CD4-positive, alpha-beta T cell treated with Interleukin-4 for 1 hour (primary cell): ENCODE results near the gene TLE5.
"Not testable (repeated sequence)": the region's sequence is repeated elsewhere in the genome, so short reads cannot be mapped to it uniquely, and the experiment has no call there.

Experiments
- DNase-seq, 2 donors: peaks; one replicate each; pipeline ENCODE4 v3.0.0-alpha.2; 2020 to 2022

Gene TLE5

DNA sequence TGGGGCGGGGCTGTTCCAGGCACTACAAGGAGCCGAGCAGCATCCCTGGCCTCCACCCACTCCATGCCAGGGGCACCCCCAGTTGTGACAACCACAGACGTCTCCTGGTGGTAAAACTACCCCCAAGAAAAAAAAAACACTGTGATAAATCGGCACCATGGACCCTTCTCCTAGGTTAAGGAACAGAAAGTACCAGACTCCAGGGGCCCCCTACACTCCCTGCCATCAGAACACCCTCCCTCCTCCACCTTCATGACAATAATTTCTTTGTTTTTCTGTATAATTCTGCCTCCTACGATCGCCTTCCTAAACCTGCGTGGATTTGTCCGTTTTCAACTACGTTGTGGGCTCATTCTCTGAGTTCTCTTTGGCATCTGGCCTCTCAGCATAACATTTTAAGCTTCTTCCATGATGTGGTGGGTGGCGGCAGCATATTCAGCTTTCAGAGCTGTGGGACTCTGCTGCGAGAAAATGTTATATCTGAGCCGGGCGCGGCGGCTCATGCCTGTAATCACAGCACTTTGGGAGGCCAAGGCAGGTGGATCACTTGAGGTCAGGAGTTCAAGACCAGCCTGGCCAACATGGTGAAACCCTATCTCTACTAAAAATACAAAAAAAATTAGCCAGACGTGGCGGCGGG is 41.9 kb downstream of the TLE5 start:
- no peak for DNase-seq

DNA sequence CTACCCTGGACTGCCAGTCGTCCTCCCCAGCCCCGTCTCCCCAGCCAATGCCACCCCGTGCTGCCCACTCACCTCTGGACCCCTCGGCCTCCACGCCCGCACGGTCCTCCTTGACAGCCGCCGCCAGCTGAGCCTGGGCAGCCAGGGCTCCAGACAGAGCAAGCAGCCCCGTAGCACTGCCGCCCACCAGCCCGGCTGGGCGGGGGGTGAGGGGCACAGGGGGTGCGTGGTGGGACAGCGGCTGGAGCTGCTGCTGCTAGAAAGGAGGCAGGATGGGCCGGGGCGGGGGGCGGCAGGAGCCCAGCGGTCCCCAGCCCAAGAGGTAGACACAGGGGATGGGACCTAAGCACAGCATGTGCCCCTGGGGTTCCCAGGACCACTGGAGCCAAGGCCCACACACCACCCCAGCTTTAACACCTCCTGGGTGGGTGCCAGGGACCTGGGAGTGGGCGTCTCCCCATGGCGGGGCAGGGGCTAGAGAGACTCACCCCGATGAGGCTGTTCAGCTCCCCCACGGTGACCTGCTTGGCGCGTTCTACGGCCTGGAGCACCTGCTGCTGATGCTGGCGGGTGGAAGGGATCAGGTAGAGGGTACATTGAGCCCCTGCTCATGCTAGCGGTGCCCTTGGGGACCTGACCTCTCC is 43.0 kb downstream of the TLE5 start:
- no peak for DNase-seq

DNA sequence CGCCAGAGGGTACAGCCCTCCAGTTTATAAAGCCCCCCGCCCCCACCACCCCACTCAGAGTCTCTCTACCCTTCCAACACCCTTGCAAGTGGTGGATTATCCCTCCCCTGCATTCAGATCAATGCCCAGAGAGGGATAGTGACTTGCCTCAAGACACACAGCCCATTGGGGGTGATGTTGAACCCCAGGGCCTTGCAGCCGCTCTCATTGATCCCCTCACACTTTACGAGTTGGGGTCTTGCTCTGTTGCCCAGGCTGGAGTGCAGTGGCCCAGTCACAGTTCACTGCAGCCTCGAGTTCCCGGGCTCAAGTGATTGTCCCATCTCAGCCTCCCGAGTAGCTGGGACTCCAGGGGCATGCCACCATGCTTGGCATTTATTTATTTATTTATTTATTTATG is 44.4 kb downstream of the TLE5 start:
- DNase-seq = no peak

DNA sequence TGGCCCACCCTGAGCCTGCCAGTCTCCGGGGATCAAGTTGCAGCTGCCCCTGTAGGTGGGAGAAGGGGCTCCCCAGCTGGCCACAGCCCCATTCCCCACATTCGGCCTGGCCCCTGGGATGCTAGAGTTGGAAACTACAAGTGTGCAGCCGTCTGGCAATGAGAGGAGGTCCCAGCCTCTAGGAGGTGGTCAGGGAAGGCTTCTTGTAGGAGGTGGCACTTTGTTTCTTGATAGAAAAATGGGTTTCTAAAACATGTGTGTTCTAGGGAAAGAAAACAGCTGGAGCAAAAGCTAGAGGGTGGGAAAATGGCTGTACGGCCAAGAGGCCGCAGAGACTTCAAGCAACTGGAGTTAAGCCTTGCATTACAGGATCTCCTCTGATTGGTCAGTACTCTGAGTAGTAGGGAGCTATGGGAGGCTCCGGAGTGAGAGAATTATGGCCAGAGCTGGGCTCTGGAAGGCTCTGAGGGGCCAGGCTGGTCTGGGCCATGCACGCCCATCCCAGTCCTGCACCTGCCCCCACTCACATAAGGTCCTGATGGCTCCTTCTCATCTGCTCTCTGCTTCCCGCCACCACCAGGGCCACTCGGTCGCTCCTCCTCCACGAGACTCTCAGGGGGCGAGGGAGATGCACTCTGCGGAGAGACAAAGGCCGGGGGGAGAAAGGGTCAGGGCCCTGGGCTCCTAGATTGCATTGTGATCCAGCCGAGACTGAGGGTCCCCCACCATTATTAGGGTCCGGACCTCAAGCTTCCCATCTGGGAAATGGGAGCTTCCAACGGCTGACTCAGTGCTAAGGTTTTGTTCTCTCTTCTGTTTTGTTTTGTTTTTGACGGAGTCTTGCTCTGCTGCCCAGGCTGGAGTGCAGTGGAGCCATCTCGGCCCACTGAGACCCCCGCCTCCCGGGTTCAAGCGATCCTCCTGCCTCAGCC is 46.9 kb downstream of the TLE5 start:
- DNase-seq = no peak

DNA sequence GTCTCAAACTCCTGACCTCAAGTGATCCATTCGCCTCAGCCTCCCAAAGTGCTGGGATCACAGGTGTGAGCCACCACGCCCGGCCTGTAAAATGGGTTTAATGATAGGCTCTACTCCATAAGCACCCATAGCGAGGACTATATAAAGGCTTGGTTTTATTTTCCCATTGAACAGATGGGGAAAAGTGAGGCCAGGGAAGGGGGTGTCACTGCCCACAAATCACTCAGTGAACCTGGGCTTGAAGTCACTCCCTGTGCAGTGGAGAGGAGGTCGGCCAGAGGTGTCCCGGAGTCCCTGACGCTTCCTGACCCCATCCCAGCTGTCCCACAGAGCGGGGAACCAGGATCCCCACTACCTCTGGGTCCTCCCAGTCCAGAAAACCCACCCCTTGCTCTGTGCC is 48.2 kb downstream of the TLE5 start:
- DNase-seq = no peak

DNA sequence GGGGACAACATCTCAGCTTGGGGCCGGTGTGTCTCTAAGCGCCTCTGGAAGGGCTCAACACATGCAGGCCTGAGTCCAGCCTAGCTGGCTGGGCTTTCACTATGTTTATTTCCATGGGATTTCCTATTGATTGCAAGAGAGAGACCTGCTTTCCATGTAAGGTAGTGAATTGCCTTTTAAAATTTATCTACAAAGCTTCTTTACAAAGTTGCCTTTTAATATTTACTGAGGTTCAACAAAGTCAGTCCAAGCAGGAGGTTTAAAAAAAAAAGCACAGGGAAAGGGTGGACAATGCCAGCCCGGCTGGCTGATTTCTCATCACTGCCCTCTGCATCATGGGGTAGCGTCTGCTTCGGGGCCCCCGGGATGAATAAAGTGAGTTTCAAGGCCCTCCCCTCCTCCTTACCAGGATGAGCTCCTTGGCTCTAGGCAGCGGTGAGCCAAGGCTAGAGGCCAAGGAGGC is 49.0 kb downstream of the TLE5 start:
- no peak for DNase-seq

DNA sequence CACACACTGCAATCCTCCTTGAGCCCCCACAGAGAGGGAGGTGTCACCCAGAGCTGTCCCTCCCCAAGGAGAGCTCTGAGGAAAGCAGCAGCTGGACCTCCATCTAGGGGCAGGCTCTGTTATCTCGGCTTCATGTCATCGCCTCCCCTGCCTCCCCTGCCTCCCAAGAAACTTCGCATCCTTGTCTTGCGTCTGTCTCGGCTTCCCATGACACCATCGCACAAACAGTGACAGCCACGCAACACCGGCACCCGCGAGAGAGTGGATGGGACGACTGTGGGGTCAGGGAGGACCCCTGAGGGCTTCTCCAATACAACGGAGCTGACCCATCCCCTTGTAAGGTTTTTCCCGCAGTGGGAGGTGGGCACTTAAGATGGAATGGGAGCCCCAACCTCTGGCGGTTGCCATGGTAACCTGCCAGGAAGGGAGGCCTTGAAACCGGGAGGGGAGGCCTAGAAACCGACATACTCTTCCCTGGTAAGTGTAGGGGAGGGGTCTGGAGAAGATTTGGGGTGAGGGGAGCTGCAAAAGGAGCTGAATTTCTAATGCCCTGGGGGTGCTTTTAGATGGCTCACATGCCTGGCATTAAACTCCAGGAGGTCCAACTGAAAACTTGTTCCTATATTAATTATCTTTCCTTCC is 49.6 kb downstream of the TLE5 start:
- no peak for DNase-seq

DNA sequence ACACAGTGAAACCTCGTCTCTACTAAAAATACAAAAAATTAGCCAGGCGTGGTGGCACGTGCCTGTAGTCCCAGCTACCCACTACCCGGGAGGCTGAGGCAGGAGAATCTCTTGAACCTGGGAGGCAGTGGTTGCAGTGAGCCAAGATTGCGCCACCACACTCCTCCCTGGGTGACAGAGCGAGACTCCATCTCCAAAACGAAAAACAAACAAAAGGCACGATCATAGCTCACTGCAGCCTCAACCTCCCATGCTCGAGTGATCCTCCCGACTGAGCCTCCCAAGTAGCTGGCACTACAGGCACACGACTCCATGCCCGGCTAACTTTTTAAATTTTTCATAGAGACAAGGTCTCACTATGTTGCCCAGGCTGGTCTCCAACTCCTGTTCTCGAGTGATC is 50.2 kb downstream of the TLE5 start:
- DNase-seq = not testable (repeated sequence)

DNA sequence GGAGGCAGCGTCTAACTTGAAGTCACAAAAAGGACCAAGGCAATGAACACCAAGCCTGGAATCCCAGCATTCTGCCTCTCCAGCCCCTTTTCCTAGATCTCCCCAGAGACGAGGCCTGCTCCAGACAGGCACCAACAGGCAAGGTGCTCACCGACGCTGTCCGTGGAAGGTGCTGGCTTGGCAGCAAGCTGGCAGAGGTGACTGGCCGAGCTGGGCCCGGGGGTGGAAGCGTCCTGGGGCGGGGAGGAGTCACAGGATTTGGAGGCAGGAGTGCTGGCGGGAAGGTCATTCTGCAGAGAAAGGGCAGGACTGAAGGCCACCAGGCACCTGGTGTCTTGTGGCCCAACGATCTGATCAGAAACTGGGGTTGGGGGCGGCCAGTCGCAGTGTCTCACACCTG is 51.4 kb downstream of the TLE5 start:
- no peak for DNase-seq

DNA sequence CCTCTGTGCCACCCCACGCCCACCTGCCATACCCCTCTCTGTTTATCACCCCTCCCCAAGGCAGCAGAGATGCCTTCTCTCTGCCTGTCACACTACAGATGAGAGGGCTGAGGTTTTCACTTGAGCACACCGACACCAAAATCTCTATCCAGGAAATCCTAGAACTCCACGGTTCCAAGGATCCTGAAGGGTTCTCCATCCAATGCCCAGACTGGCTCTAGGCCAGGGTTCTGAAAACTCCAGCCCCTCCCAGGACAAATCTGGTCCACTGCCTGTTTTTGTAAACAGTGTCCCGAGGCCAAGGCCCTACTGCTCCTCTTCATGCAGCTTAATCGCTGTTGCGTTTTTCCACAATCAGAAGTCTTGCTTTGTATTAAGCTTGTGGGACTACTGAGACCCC is 53.3 kb downstream of the TLE5 start:
- DNase-seq = no peak

DNA sequence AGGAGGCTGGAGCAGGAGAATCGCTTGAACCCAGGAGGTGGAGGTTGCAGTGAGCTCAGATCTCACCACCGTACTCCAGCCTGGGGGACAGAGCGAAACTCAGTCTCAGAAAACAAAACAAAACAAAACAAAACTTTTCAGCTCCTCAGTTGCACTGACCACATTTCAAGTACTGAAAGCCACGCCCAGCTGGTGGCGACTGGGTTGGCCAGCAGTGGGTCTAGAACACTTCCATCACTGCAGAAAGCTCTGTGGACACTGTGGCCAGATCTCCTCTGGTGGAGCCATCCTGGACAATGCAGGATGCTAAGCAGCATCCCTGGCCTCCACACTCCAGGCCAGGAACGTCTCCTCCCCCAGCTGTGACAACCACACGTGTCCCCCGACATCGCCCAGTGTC is 54.3 kb downstream of the TLE5 start:
- DNase-seq = no peak

DNA sequence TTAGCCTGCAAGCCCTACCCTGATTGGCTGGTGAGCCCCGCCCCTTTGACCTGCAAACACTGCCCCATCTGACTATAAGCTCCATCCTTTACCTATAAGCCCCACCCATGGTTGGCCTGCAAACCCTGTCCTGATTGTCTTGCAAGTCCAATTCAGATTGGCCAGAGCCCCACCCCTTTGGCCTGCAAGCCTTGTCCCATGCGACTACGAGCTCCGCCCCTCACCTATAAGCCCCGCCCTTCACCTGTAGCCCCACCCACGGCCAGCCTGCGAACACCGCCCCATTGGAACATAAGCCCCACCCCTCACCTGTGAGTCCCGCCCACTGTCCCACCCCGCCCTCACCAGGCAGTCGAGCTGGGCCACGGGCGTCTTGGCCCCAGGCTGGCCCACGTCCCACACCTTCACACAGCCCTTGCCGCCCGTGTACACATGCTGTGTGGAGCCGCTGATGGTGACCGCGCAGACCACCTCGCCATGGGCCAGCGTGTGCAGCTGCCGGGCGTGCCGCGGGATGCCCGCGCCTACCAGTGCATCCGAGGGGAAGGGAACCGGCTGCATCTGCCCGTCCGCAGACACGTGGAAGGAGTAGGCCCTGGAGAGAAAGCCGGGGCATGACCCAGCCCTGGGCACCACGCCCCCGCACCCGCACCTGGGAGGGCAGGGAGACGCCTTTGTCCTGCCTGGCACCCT is 56.1 kb downstream of the TLE5 start:
- DNase-seq = peak; percentile 27 to 29

DNA sequence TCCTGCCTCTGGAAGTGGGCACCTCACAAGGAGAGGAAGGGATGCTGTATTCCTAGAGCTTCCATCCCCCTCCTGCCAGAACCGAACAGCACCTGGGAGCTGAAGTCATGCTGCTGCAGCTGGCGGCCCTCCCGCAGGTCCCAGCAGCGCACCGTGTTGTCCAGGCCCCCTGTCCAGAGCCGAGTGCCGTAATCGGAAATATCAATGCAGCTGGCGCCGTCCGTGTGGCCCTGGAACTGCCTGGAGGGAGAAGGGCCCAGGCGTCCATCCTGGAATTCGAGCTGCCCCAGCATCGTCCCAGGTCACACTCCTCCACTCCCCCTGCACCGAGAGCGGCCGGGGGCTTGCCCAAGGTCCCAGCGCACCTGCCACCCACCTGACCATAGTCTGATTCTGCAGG is 57.0 kb downstream of the TLE5 start:
- no peak for DNase-seq

DNA sequence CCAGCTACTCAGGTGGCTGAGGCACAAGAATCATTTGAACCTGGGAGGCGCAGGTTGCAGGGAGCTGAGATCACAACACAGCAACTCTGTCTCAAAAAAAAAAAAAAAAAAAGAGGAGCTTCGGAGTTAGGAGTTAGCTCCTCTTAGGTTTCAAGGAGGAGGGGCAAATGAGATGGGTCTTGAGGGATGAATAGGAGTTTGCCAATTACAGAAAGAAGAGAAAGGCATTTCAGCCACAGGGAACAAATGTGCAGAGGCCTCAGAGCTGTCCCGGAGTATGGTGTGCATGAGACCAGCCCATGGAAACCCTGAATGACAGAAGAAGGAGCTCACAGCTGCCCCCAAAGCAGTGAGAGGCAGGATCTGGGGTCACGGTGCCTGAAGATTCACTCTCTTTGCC is 57.8 kb downstream of the TLE5 start:
- no peak for DNase-seq

DNA sequence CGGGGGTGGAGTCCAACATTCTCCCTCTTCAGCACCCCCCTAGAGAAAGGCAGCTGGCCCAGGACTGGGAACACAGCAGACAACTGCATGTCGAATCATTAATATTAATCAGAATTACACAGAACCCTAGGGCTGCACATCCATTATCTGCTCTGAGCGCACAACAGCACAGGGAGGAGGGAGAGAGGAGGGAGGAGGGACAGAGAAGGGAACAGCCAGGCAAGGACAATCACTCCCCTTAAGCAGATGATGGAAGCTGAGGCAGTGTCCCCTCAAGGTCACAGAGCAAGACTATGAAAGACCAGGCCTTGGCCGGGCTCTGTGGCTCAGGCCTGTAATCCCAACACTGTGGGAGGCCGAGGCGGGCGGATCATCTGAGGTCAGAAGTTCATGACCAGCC is 59.2 kb downstream of the TLE5 start:
- DNase-seq = no peak
